Sigmoid colon (tissue), 4 donors: ENCODE measurements around the gene FBXW11.

Experiments used
- EP300 ChIP-seq, 4 donors: sonication (generic); formaldehyde crosslinking; IDR thresholded peaks; one replicate each; pipeline ENCODE4 v1.6.1; 2017; ENCODE audit warnings: antibody characterized with exemption in 4 of 4
- POLR2A ChIP-seq, 2 donors: fragments of 450-650 bp; IDR thresholded peaks; one replicate each; pipeline ENCODE4 v1.6.1; 2016; ENCODE audit warnings: antibody characterized with exemption in 2 of 2, mild to moderate bottlenecking in 2 of 2, moderate library complexity in 2 of 2
- POLR2AphosphoS5 ChIP-seq, 4 donors: sonication (generic); formaldehyde crosslinking; IDR thresholded peaks; one replicate each; pipeline ENCODE4 v1.6.1; 2017; ENCODE audit warnings: antibody characterized with exemption in 4 of 4
- TF ChIP-seq, protein P1 (sequence below), 4 experiments: fragments of 450-650 bp in 3 of 4; fragments of 200-600 bp in 1 of 4; IDR thresholded peaks; one replicate each; pipeline ENCODE4 v1.5.1; 2016 to 2019; ENCODE audit warnings: antibody characterized with exemption in 4 of 4, mild to moderate bottlenecking in 3 of 4, moderate library complexity in 2 of 4

DNA sequence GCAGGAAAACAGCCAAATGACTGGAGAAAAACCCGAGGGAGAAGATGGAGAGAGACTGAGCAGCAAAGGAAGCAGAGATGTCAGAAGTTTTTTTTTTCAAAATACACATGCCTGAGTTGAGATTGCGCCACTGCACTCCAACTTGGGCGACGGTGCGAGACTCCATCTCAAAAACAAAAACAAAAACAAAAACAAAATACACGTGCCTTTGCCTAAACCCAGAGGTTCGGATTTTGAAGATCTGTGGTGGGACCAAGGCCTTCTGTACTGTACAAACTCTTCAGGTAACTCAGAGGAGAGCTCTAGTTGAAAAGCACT, 38.8 kb upstream of the FBXW11 start:
- no peak for TF ChIP-seq POLR2A (IDR thresholded peaks at IDR 0.05)
- no peak for TF ChIP-seq POLR2AphosphoS5 (IDR thresholded peaks at IDR 0.05)
- TF ChIP-seq, protein P1, sequence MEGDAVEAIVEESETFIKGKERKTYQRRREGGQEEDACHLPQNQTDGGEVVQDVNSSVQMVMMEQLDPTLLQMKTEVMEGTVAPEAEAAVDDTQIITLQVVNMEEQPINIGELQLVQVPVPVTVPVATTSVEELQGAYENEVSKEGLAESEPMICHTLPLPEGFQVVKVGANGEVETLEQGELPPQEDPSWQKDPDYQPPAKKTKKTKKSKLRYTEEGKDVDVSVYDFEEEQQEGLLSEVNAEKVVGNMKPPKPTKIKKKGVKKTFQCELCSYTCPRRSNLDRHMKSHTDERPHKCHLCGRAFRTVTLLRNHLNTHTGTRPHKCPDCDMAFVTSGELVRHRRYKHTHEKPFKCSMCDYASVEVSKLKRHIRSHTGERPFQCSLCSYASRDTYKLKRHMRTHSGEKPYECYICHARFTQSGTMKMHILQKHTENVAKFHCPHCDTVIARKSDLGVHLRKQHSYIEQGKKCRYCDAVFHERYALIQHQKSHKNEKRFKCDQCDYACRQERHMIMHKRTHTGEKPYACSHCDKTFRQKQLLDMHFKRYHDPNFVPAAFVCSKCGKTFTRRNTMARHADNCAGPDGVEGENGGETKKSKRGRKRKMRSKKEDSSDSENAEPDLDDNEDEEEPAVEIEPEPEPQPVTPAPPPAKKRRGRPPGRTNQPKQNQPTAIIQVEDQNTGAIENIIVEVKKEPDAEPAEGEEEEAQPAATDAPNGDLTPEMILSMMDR (IDR thresholded peaks at IDR 0.05), result no peak
- no peak for TF ChIP-seq EP300 (IDR thresholded peaks at IDR 0.05)
